Left renal pelvis (tissue), 4 donors: ENCODE results near the gene ARL4D. TPM values are rescaled to one million over a fixed set of nuclear protein-coding genes. Genes with fewer than 3 reads are reported as not detected.

Source experiments
- DNase-seq, 4 donors: peaks; one replicate each; pipeline ENCODE4 v3.0.0-alpha.2; 2013; ENCODE audit warnings: low read depth in 4 of 4, low spot score in 3 of 4
- polyA plus RNA-seq, 4 donors: library from polyadenylated mRNA; unstranded; fragments of 120-200 nt; gene quantifications; one replicate each; pipeline ENCODE4 v1.2.1, GENCODE V29; 2013; ENCODE audit not compliant: insufficient read length in 4 of 4

ARL4D gene
- polyA plus RNA-seq, 4 donors = 8.6 to 33.2 (median 11.2) TPM

DNA sequence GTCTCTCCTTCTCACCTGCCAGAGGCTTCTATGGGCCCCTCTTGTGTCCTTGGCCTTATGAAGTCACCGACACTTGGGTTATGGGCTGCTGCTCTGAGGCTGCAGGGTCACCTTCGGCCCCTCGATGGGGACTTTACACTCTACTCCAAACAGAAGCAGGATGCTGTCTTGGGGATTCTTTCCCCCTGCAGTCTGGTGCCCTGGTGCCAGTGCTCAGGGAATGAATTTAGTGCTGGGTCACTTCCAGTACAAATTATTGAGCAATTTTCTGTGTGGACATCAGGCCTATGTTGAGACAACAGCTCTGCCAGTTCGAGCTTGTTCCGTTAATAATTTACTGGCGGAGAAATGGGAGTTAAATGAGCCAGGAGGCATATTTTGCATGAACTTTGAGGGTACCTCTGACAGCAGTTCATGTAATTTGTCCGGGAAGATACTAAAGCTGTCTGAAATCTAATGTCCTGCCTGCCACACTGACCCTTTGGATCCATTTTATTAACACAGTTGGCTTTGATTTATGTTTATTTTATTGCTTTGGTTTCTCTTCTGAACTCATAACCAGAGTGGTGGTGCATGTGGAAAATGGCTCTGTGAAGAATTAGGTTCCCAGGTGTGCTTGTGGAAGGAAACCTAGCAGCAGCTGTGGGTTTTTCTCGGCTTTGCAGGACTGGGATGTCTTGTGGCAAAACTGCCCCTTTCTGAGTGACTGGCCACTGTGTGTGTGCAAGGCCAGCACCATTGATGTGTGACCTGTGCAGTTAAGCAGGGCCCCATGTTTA is 50.9 kb downstream of the ARL4D start:
- no peak for DNase-seq

Other genes starting within 250 kb of the ARL4D start
- 100 to 1,000 TPM; 111 to 160 (median 120) TPM for gene NBR1, start 227.8 kb upstream of the ARL4D start, polyA plus RNA-seq
- gene TMEM106A, start 187.1 kb upstream of the ARL4D start, polyA plus RNA-seq = 10 to 100 TPM in 2 of 4 donors, 1 to 10 TPM in 2; 8.9 to 20.4 (median 13.9) TPM
- 10 to 100 TPM in 2 of 4 donors, 1 to 10 TPM in 2; 4.9 to 22.7 (median 11.0) TPM for gene CCDC200, start 170.4 kb upstream of the ARL4D start, polyA plus RNA-seq
- 1 to 10 TPM in 2 of 4 donors, not detected in 2; 1.2 to 1.9 TPM for gene RNU2-1, start 165.0 kb upstream of the ARL4D start, polyA plus RNA-seq
- gene DHX8, start 85.0 kb downstream of the ARL4D start, polyA plus RNA-seq = 10 to 100 TPM; 37.9 to 48.6 (median 42.4) TPM
- gene ETV4, start 147.3 kb downstream of the ARL4D start, polyA plus RNA-seq = 10 to 100 TPM; 12.6 to 55.4 (median 34.3) TPM